Mesenchymal stem cell (in vitro differentiated cells and primary cell): ENCODE data around the gene EPC2.

Experiments
- DNase-seq: peaks from one replicate; pipeline ENCODE4 v3.0.0-alpha.2; 2013
- H2AFZ ChIP-seq: one replicate; pipeline ENCODE4 v1.6.1; 2013; ENCODE audit warnings: low read depth, mild to moderate bottlenecking, control low read depth, inconsistent platforms, low read length, moderate library complexity
- H2AK5ac ChIP-seq: 2 replicates; pipeline ENCODE4 v1.6.1; 2013; ENCODE audit warnings: low read length, moderate library complexity, mild to moderate bottlenecking, inconsistent platforms; ENCODE audit not compliant: severe bottlenecking
- H2BK120ac ChIP-seq: one replicate; pipeline ENCODE4 v1.6.1; 2013; ENCODE audit warnings: low read depth, mild to moderate bottlenecking, inconsistent platforms, low read length, moderate library complexity
- H2BK12ac ChIP-seq, 2 experiments: one replicate each; pipeline ENCODE4 v1.6.1; 2013; ENCODE audit warnings: inconsistent platforms in 2 of 2, low read length in 2 of 2, mild to moderate bottlenecking in 2 of 2, moderate library complexity in 2 of 2, control low read depth in 1 of 2
- H2BK15ac ChIP-seq: one replicate; pipeline ENCODE4 v1.6.1; 2013; ENCODE audit warnings: mild to moderate bottlenecking, low read depth, inconsistent platforms; ENCODE audit not compliant: poor library complexity, severe bottlenecking
- H2BK5ac ChIP-seq: 2 replicates; pipeline ENCODE4 v1.6.1; 2013; ENCODE audit warnings: low read depth, mild to moderate bottlenecking, low read length, control low read depth, inconsistent platforms; ENCODE audit not compliant: poor library complexity, severe bottlenecking
- H3K14ac ChIP-seq, 2 experiments: one replicate each; pipeline ENCODE4 v1.6.1; 2013; ENCODE audit warnings: inconsistent platforms in 2 of 2, low read length in 2 of 2, control low read depth in 1 of 2, mild to moderate bottlenecking in 1 of 2, moderate library complexity in 1 of 2
- H3K18ac ChIP-seq, 2 experiments: one replicate each; pipeline ENCODE4 v1.6.1; 2013; ENCODE audit warnings: inconsistent platforms in 2 of 2, low read length in 2 of 2, control low read depth in 1 of 2, low read depth in 1 of 2, mild to moderate bottlenecking in 1 of 2
- H3K23ac ChIP-seq, 2 experiments: one replicate each; pipeline ENCODE4 v1.6.1; 2013; ENCODE audit warnings: inconsistent platforms in 2 of 2, low read length in 2 of 2, mild to moderate bottlenecking in 2 of 2, moderate library complexity in 2 of 2, control low read depth in 1 of 2
- H3K27ac ChIP-seq: 2 replicates; pipeline ENCODE4 v1.5.1; 2013; ENCODE audit warnings: mild to moderate bottlenecking, moderate library complexity, low read length, control low read depth, inconsistent platforms; ENCODE audit not compliant: poor library complexity, severe bottlenecking
- H3K27me3 ChIP-seq, 2 experiments: 2 replicates each; pipeline versions ENCODE4 v1.6.1 to v1.7.0; 2013; ENCODE audit warnings: low read length in 2 of 2, mild to moderate bottlenecking in 2 of 2, moderate library complexity in 2 of 2, control low read depth in 1 of 2, inconsistent platforms in 1 of 2; ENCODE audit not compliant: control insufficient read depth in 1 of 2, insufficient read depth in 1 of 2
- H3K36me3 ChIP-seq, 2 experiments: 2 replicates each; pipeline versions ENCODE4 v1.6.1 to v1.7.0; 2013; ENCODE audit warnings: low read length in 2 of 2, control low read depth in 1 of 2, inconsistent platforms in 1 of 2, low read depth in 1 of 2, mild to moderate bottlenecking in 1 of 2; ENCODE audit not compliant: insufficient read depth in 2 of 2, control insufficient read depth in 1 of 2
- H3K4ac ChIP-seq, 2 experiments: one replicate each; pipeline ENCODE4 v1.6.1; 2013; ENCODE audit warnings: inconsistent platforms in 2 of 2, low read length in 2 of 2, mild to moderate bottlenecking in 2 of 2, moderate library complexity in 2 of 2, control low read depth in 1 of 2, low read depth in 1 of 2
- H3K4me1 ChIP-seq: 2 replicates; pipeline ENCODE4 v1.6.1; 2013; ENCODE audit warnings: low read depth, low read length, control low read depth; ENCODE audit not compliant: control insufficient read depth, insufficient read depth
- H3K4me2 ChIP-seq: 2 replicates; pipeline ENCODE4 v1.6.1; 2013; ENCODE audit warnings: low read length, mild to moderate bottlenecking, inconsistent platforms; ENCODE audit not compliant: poor library complexity, severe bottlenecking
- H3K4me3 ChIP-seq, 2 experiments: 2 replicates each; pipeline versions ENCODE4 v1.5.1 to v1.7.0; 2013; ENCODE audit warnings: low read length in 2 of 2, mild to moderate bottlenecking in 2 of 2, control low read depth in 1 of 2, low read depth in 1 of 2; ENCODE audit not compliant: insufficient read depth in 1 of 2
- H3K79me1 ChIP-seq: replicated peaks from 2 replicates; pipeline ENCODE4 v1.6.1; 2013; ENCODE audit warnings: mild to moderate bottlenecking, control low read depth, low read length, inconsistent platforms; ENCODE audit not compliant: poor library complexity, severe bottlenecking
- H3K9ac ChIP-seq: 2 replicates; pipeline ENCODE4 v1.7.0; 2013; ENCODE audit warnings: mild to moderate bottlenecking, low read length, moderate library complexity
- H3K9me3 ChIP-seq: 2 replicates; pipeline ENCODE4 v1.7.0; 2013; ENCODE audit warnings: mild to moderate bottlenecking, low read length; ENCODE audit not compliant: control insufficient read depth
- H4K8ac ChIP-seq: one replicate; pipeline ENCODE4 v1.6.1; 2013; ENCODE audit warnings: inconsistent platforms, mild to moderate bottlenecking, low read length, moderate library complexity
- H4K91ac ChIP-seq: one replicate; pipeline ENCODE4 v1.6.1; 2013; ENCODE audit warnings: mild to moderate bottlenecking, low read length, inconsistent platforms
- WGBS: methylation state at CpG from one replicate; pipeline ENCODE4 v1.1.7; 2013; ENCODE audit warnings: mixed read lengths; 5-methylcytosine and 5-hydroxymethylcytosine counted together

EPC2 gene

GRCh38 chr2:148826791-148827190, 182.2 kb downstream of the EPC2 start:
- Histone ChIP-seq H4K8ac (no peak overlapping the region), H3K27me3 (peaks cover 2 to 3% of the 10 kb centered on the region in 2 experiments), H3K9ac (no peak overlapping the region), H2BK12ac (no peak overlapping the region), H2BK5ac (no peak overlapping the region), H3K18ac (no peak overlapping the region), H2BK15ac (no peak overlapping the region), H2AK5ac (no peak overlapping the region), H3K4me1 (no peaks in the 10 kb centered on the region), H3K23ac (no peak overlapping the region), H3K79me1 (no peaks in the 10 kb centered on the region), H3K4ac (no peak overlapping the region), H3K4me3 (no peak overlapping the region), H3K4me2 (no peak overlapping the region), H3K9me3 (peaks cover 5% of the 10 kb centered on the region), H2AFZ (no peak overlapping the region), H3K27ac (no peak overlapping the region), H2BK120ac (no peak overlapping the region), H3K36me3 (no peaks in the 10 kb centered on the region), H4K91ac (no peak overlapping the region), H3K14ac (no peak overlapping the region)
- no peak for DNase-seq

- Histone ChIP-seq H3K4me1 (no peaks in the 10 kb centered on the region), H3K23ac (no peak overlapping the region), H2BK5ac (no peak overlapping the region), H3K9ac (no peak overlapping the region), H2BK12ac (no peak overlapping the region), H3K9me3 (peaks cover 5% of the 10 kb centered on the region), H3K36me3 (no peaks in the 10 kb centered on the region), H3K27me3 (peaks cover 5 to 11% of the 10 kb centered on the region in 2 experiments), H4K8ac (no peak overlapping the region), H3K4ac (no peak overlapping the region), H3K14ac (no peak overlapping the region), H3K4me2 (no peak overlapping the region), H2AFZ (no peak overlapping the region), H2BK120ac (no peak overlapping the region), H3K18ac (no peak overlapping the region), H2BK15ac (no peak overlapping the region), H4K91ac (no peak overlapping the region), H3K27ac (no peak overlapping the region), H3K4me3 (no peak overlapping the region), H3K79me1 (no peaks in the 10 kb centered on the region), H2AK5ac (no peak overlapping the region)
- no peak for DNase-seq
- 67% methylated on average over 1 of the region's 2 CpGs for WGBS
These were observed 184.4 kb downstream of the EPC2 start for GRCh38 chr2:148828941-148829340.

- Histone ChIP-seq H2BK120ac (no peak overlapping the region), H2BK12ac (no peak overlapping the region), H3K27ac (no peak overlapping the region), H4K91ac (no peak overlapping the region), H2AFZ (no peak overlapping the region), H2AK5ac (no peak overlapping the region), H2BK15ac (no peak overlapping the region), H3K14ac (no peak overlapping the region), H3K79me1 (no peaks in the 10 kb centered on the region), H3K4me2 (no peak overlapping the region), H3K4me1 (no peaks in the 10 kb centered on the region), H3K4me3 (no peak overlapping the region), H3K9me3 (peaks cover 5% of the 10 kb centered on the region), H3K27me3 (peaks cover 6 to 11% of the 10 kb centered on the region in 2 experiments), H3K36me3 (no peaks in the 10 kb centered on the region), H3K4ac (no peak overlapping the region), H4K8ac (no peak overlapping the region), H3K9ac (no peak overlapping the region), H3K23ac (no peak overlapping the region), H2BK5ac (no peak overlapping the region), H3K18ac (no peak overlapping the region)
- DNase-seq, result no peak
- 100% methylated on average over 3 of the region's 3 CpGs for WGBS
These were observed 185.1 kb downstream of the EPC2 start for GRCh38 chr2:148829618-148830017.

GRCh38 chr2:148832637-148833036, 188.1 kb downstream of the EPC2 start:
- 90% methylated on average over 7 of the region's 7 CpGs for WGBS
- Histone ChIP-seq H3K23ac (no peak overlapping the region), H3K9ac (no peak overlapping the region), H3K14ac (no peak overlapping the region), H3K4me3 (no peak overlapping the region), H3K4me1 (no peaks in the 10 kb centered on the region), H3K36me3 (no peaks in the 10 kb centered on the region), H2AK5ac (no peak overlapping the region), H3K27me3 (peaks cover 11 to 15% of the 10 kb centered on the region in 2 experiments), H2BK15ac (no peak overlapping the region), H2BK12ac (no peak overlapping the region), H3K4ac (no peak overlapping the region), H3K9me3 (peaks cover 4% of the 10 kb centered on the region), H2BK5ac (no peak overlapping the region), H3K27ac (no peak overlapping the region), H2BK120ac (no peak overlapping the region), H3K18ac (no peak overlapping the region), H3K4me2 (no peak overlapping the region), H2AFZ (no peak overlapping the region), H4K91ac (no peak overlapping the region), H4K8ac (no peak overlapping the region), H3K79me1 (no peaks in the 10 kb centered on the region)
- no peak for DNase-seq
